ENCODE results near the gene NCAM1.

The NCAM1 gene

DNA sequence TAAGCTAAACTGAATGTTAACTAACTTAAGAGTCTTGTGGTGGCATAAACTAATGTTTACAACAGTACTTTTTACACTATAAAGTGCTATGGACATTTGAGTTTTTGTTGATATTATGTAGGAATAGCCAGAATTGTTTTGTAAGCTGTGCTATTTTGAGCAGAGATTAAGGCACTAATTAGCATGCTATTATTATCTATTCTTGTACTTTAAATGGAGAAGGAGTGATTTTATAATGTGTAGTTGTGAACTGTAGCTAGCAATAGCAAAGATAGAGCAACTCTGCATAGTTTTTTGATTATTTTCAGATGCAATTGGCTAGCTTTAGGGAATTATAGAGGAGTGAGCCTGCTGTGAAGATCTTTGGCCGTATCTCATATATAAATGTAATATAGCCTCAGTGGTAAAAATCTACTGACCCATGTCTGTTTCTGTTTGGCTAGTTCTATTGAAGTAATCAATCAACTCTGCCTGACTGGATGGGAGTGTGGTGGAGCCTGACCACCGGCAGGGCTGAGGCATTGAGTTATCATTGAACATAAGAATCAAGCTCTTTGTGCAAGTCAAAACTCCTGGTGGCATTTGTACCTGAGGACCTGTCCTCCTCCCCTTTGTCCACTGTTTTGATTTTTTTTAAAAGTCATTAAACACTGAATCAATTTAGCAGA is 34.3 kb downstream of the NCAM1 start:
- ChIA-PET CTCF (interaction anchor here (1.0 kb wide), 1 partner anchor 9 kb away, joined by 3 read pairs; no protein-coding TSS in a partner anchor), POLR2A (no interaction called here)
- DNase-seq (ENCODE audit: extremely low spot score): no peak
- TF ChIP-seq, protein P1, sequence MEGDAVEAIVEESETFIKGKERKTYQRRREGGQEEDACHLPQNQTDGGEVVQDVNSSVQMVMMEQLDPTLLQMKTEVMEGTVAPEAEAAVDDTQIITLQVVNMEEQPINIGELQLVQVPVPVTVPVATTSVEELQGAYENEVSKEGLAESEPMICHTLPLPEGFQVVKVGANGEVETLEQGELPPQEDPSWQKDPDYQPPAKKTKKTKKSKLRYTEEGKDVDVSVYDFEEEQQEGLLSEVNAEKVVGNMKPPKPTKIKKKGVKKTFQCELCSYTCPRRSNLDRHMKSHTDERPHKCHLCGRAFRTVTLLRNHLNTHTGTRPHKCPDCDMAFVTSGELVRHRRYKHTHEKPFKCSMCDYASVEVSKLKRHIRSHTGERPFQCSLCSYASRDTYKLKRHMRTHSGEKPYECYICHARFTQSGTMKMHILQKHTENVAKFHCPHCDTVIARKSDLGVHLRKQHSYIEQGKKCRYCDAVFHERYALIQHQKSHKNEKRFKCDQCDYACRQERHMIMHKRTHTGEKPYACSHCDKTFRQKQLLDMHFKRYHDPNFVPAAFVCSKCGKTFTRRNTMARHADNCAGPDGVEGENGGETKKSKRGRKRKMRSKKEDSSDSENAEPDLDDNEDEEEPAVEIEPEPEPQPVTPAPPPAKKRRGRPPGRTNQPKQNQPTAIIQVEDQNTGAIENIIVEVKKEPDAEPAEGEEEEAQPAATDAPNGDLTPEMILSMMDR (IDR thresholded peaks at IDR 0.05; ENCODE audit: control extremely low read depth, extremely low read depth, low read depth, missing control alignments): no peak

DNA sequence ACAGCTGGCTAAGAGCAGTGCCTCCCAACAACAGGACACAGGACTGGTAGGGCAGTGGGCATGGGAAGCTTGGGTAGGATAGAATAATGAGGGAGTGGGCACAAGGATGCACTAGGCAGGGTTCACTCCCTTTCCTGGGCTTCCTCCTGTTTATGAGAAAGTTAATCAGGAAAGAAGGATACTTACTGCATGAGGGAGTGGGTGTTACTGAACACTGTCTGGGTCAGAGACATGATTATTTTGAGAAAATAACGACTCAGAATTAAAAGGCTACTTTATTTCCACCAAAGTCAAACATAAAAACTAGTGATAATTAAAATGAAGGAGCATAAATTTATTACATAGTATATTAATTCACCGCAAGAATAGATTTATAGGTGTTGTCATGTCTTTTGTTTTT is 35.8 kb downstream of the NCAM1 start:
- CTCF ChIA-PET: no interaction called here

DNA sequence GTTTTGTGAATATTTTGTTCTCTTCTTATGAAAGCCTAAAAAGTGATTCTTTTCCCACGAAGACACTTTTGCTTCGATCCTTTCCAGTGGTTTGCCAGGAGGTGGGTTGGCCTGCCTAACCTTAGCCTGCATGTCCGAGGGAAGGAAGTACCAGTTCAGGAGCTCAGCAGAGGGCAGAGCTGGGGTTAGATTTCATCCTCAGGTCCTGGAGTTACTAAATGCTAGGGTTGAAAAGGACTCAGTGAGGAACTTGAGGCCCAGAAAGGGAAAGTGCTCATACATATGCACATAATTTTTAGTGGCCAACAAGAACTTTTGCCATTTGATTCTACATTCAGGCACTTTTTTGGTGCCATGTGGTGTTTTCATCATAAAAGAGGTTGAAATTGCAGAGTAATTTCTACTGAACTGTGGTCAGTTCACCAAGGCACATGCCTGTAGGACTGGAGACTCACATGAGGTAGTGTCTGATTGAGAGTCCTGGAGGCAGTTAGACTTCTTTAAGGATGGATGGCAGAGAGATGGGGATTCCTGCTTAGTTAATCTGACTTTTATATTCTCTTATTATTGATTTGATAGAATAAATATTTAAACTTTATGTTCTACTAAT is 36.7 kb downstream of the NCAM1 start:
- ChIA-PET POLR2A (no interaction called here), CTCF (no interaction called here)
- TF ChIP-seq, protein P1 (IDR thresholded peaks at IDR 0.05; ENCODE audit: control extremely low read depth, extremely low read depth, low read depth, missing control alignments): no peak
- no peak for DNase-seq (ENCODE audit: extremely low spot score)

More for the DNA sequence above, 35.8 kb downstream of the NCAM1 start:
- POLR2A ChIA-PET: no interaction called here
- TF ChIP-seq, protein P1 (IDR thresholded peaks at IDR 0.05; ENCODE audit: control extremely low read depth, extremely low read depth, low read depth, missing control alignments): no peak
- no peak for DNase-seq (ENCODE audit: extremely low spot score)

DNA sequence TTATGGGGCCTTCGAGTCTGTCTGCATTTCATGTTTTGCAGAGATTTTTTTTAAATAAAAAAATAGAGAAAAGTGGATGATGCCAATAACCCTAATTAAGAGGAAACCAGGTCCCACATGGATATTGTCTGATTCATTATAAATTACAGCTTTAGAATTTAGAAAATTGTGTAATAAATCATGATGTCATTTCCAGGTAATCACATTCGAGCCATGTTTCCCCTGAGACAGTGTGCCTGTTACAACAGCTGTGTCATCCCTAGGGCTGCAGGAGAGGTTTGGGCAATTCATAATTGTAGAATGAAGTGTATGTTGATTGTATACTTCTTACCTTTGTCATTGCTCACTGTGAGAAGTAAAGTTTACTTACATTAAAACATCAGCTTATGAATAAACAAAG is 38.3 kb downstream of the NCAM1 start:
- DNase-seq (ENCODE audit: extremely low spot score): no peak
- POLR2A ChIA-PET: no interaction called here
- CTCF ChIA-PET: interaction anchor here (0.9 to 1.6 kb wide), 4 partner anchors 9 to 16 kb away, joined by 3 to 4 read pairs (median 4); no protein-coding TSS in a partner anchor
- TF ChIP-seq, protein P1 (IDR thresholded peaks at IDR 0.05; ENCODE audit: control extremely low read depth, extremely low read depth, low read depth, missing control alignments): no peak

DNA sequence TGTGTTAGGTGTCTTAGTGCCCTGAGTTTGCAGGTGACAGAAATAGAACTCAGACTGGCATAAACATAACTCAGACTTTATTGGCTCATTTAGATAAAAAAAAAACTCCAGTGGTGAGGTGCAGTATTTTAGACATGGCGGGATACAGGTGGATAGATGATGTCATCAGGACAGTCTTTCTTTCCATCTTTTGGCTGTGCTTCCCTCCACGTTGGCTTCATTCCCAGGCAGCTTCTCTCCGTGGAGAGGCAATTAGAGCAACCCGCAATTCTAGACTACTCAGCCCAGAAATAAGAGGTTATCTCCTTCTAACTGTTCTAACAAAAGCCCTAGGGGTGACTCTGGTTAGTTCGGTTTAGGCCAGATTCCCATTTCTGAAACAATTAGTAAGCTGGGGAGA is 40.5 kb downstream of the NCAM1 start:
- ChIA-PET CTCF (no interaction called here), POLR2A (no interaction called here)
- DNase-seq (ENCODE audit: extremely low spot score): no peak
- TF ChIP-seq, protein P1 (IDR thresholded peaks at IDR 0.05; ENCODE audit: control extremely low read depth, extremely low read depth, low read depth, missing control alignments): no peak

- no peak for DNase-seq (ENCODE audit: extremely low spot score)
- TF ChIP-seq, protein P1 (IDR thresholded peaks at IDR 0.05; ENCODE audit: control extremely low read depth, extremely low read depth, low read depth, missing control alignments): no peak
- ChIA-PET POLR2A (no interaction called here), CTCF (no interaction called here)
These were observed 45.8 kb downstream of the NCAM1 start for GRCh38 chr11:113006896-113007445.

Measured in GM10248 (cell line).